A549 (cell line): ENCODE measurements around the gene PKP2. TPM values are rescaled to one million over a fixed set of nuclear protein-coding genes. Genes with fewer than 3 reads are reported as not detected.

ENCODE experiments used
- ATAC-seq, 2 experiments: fragments of 200-7000 bp in 1 of 2; fragments of >200 bp in 1 of 2; cut with Nextera tagmentation in 1 of 2; cut with Tn5 transposase in 1 of 2; 3 replicates each; pipeline versions ENCODE4 v1.8.0 to v1.9.1; 2018 to 2020; ENCODE audit warnings: mild to moderate bottlenecking in 1 of 2, moderate library complexity in 1 of 2
- CTCF ChIA-PET: fragments of 300-600 bp; sonication (Branson Sonifier 250); formaldehyde crosslinking; extraction: SDS; loops from one replicate; lab custom pipeline; 2021; ENCODE audit warnings: antibody characterized with exemption, inconsistent platforms; lab: Yijun Ruan, JAX
- POLR2A ChIA-PET: fragments of 350-600 bp; formaldehyde crosslinking; extraction: SDS; loops from one replicate; lab custom pipeline; 2021; ENCODE audit warnings: antibody characterized with exemption, inconsistent platforms; lab: Yijun Ruan, JAX
- DNase-seq, 2 experiments: peaks; one replicate each; pipeline versions ENCODE4 v3.0.0 to v3.0.0-alpha.2; 2011 to 2016; ENCODE audit warnings: low read depth in 1 of 2, low spot score in 1 of 2
- FAIRE-seq: peaks from 2 replicates; lab custom pipeline; 2011; peaks lifted over from hg19 to GRCh38; lab: Jason Lieb, UNC
- H3K27ac ChIP-seq, 2 experiments: fragments of >200 bp; sonication (Bioruptor Twin); formaldehyde crosslinking; 3 replicates each; pipeline ENCODE4 v1.5.1; 2016 to 2017
- H3K4me1 ChIP-seq: fragments of >200 bp; sonication (Bioruptor Twin); formaldehyde crosslinking; 3 replicates; pipeline ENCODE4 v1.6.1; 2016
- H3K4me2 ChIP-seq: fragments of >200 bp; sonication (Bioruptor Twin); formaldehyde crosslinking; 3 replicates; pipeline ENCODE4 v1.6.1; 2016
- H3K4me3 ChIP-seq: fragments of >200 bp; sonication (Bioruptor Twin); formaldehyde crosslinking; 3 replicates; pipeline ENCODE4 v1.5.1; 2016
- H3K9me3 ChIP-seq: fragments of >200 bp; sonication (Bioruptor Twin); formaldehyde crosslinking; 3 replicates; pipeline ENCODE4 v1.6.1; 2016
- BCL3 ChIP-seq: fragments of >200 bp; sonication (Bioruptor Twin); formaldehyde crosslinking; IDR thresholded peaks from 3 replicates; pipeline ENCODE4 v1.6.1; 2016
- CBX2 ChIP-seq: fragments of 200-600 bp; sonication (generic); IDR thresholded peaks from 2 replicates; pipeline ENCODE4 v1.6.1; 2016; ENCODE audit warnings: low read depth, mild to moderate bottlenecking, borderline replicate concordance
- CBX8 ChIP-seq: fragments of 200-600 bp; sonication (generic); IDR thresholded peaks from 2 replicates; pipeline ENCODE4 v1.6.1; 2016
- CHD2 ChIP-seq: fragments of 150-350 bp; IDR thresholded peaks from 2 replicates; pipeline ENCODE4 v1.6.1; 2014; ENCODE audit warnings: low read length; ENCODE audit not compliant: partially characterized antibody
- EHF ChIP-seq: fragments of 250-450 bp; sonication (Bioruptor Pico); IDR thresholded peaks from 2 replicates; pipeline ENCODE4 v1.5.0; 2020; ENCODE audit warnings: mild to moderate bottlenecking
- EP300 ChIP-seq, 2 experiments: fragments of >200 bp; sonication (Bioruptor Twin); formaldehyde crosslinking; IDR thresholded peaks; 2 replicates in 1 of 2; 3 replicates in 1 of 2; pipeline ENCODE4 v1.6.1; 2016 to 2017
- ESRRA ChIP-seq: fragments of 150-350 bp; IDR thresholded peaks from 2 replicates; pipeline ENCODE4 v1.6.1; 2014; ENCODE audit warnings: mild to moderate bottlenecking, low read length, borderline replicate concordance
- HDAC2 ChIP-seq: fragments of 200-600 bp; sonication (generic); IDR thresholded peaks from 2 replicates; pipeline ENCODE4 v1.6.1; 2016
- HMGXB4 ChIP-seq: fragments of 250-450 bp; sonication (Bioruptor Pico); IDR thresholded peaks from 2 replicates; pipeline ENCODE4 v1.5.0; 2021; ENCODE audit warnings: mild to moderate bottlenecking, moderate library complexity, borderline replicate concordance
- HOXB5 ChIP-seq: fragments of 250-450 bp; sonication (Bioruptor Pico); IDR thresholded peaks from 2 replicates; pipeline ENCODE4 v1.5.0; 2020; ENCODE audit warnings: mild to moderate bottlenecking, moderate library complexity
- JUNB ChIP-seq: fragments of >200 bp; sonication (Bioruptor Twin); formaldehyde crosslinking; IDR thresholded peaks from 2 replicates; pipeline ENCODE4 v1.6.1; 2016
- KDM5A ChIP-seq: fragments of 200-600 bp; sonication (generic); IDR thresholded peaks from 2 replicates; pipeline ENCODE4 v1.6.1; 2016; ENCODE audit warnings: antibody characterized with exemption, mild to moderate bottlenecking
- MAX ChIP-seq: IDR thresholded peaks from 2 replicates; pipeline ENCODE4 v1.6.1; 2012
- MAZ ChIP-seq: fragments of 150-350 bp; IDR thresholded peaks from 2 replicates; pipeline ENCODE4 v1.6.1; 2014; ENCODE audit warnings: antibody characterized with exemption, low read depth, low read length, borderline replicate concordance
- MYC ChIP-seq: IDR thresholded peaks from 2 replicates; pipeline ENCODE4 v1.6.1; 2012; ENCODE audit warnings: mild to moderate bottlenecking, inconsistent platforms, low read length, improper control_type of control experiment, borderline replicate concordance
- NPAS2 ChIP-seq: fragments of 250-450 bp; sonication (Bioruptor Pico); IDR thresholded peaks from 2 replicates; pipeline ENCODE4 v1.8.0; 2022; ENCODE audit warnings: mild to moderate bottlenecking, moderate library complexity, borderline replicate concordance
- PBX3 ChIP-seq: IDR thresholded peaks from 2 replicates; pipeline ENCODE4 v1.6.1; 2012
- RAD21 ChIP-seq, 2 experiments: fragments of >200 bp in 1 of 2; sonication (Bioruptor Twin) in 1 of 2; formaldehyde crosslinking in 1 of 2; IDR thresholded peaks in 1 of 2; conservative IDR thresholded peaks in 1 of 2; 2 replicates in 1 of 2; 3 replicates in 1 of 2; pipeline ENCODE4 v1.6.1; 2012 to 2018; ENCODE audit warnings: inconsistent platforms in 1 of 2
- RFX5 ChIP-seq: fragments of 450-650 bp; IDR thresholded peaks from 2 replicates; pipeline ENCODE4 v1.7.1; 2014; ENCODE audit warnings: antibody characterized with exemption, mild to moderate bottlenecking, moderate library complexity
- RNF2 ChIP-seq: fragments of 200-600 bp; sonication (generic); IDR thresholded peaks from 2 replicates; pipeline ENCODE4 v1.6.1; 2016; ENCODE audit warnings: low read depth, mild to moderate bottlenecking, antibody characterized with exemption, moderate library complexity, borderline replicate concordance
- SMC3 ChIP-seq: fragments of >200 bp; sonication (Bioruptor Twin); formaldehyde crosslinking; IDR thresholded peaks from 3 replicates; pipeline ENCODE4 v1.6.1; 2018; ENCODE audit warnings: inconsistent platforms
- USF2 ChIP-seq: fragments of 450-650 bp; IDR thresholded peaks from 2 replicates; pipeline ENCODE4 v1.6.1; 2014; ENCODE audit warnings: antibody characterized with exemption
- WGBS: methylation state at CpG from one replicate; pipeline ENCODE4 v1.1.6; 2017; ENCODE audit errors: missing lambda C conversion rate; 5-methylcytosine and 5-hydroxymethylcytosine counted together
- polyA plus RNA-seq, 4 experiments: library from polyadenylated mRNA; depleted of rRNA in 3 of 4; stranded (reverse); fragments of >200 nt; fragmentation: RNase III in 1 of 4; extraction: RNeasy Plus Mini Kit Qiagen cat#74134 plus additional on column Dnase treatment in 1 of 4; gene quantifications; 2 replicates in 3 of 4; 3 replicates in 1 of 4; pipeline ENCODE4 v1.2.3, GENCODE V29; 2011 to 2017

PKP2 gene
- polyA plus RNA-seq, 2 of the 4 experiments (the other 2 are of a cell fraction) = 2.3 to 7.1 TPM

- no peak overlapping the region for H3K4me3 ChIP-seq
- ATAC-seq (no peak), FAIRE-seq (no peak), DNase-seq (no peak)
- POLR2A ChIA-PET = no interaction called here
- no peak overlapping the region for H3K27ac ChIP-seq
- WGBS = 48% methylated on average over 1 of the region's 1 CpG
- no peak for TF ChIP-seq HOXB5 (CRISPR knock-in tag)
- TF ChIP-seq RNF2 = no peak
- TF ChIP-seq CHD2 = no peak
- no peak for TF ChIP-seq RFX5
- TF ChIP-seq SMC3 = no peak
- TF ChIP-seq PBX3 = no peak
- TF ChIP-seq EHF (CRISPR knock-in tag) = no peak
- no peak for TF ChIP-seq KDM5A
- no peak for TF ChIP-seq HMGXB4 (CRISPR knock-in tag)
- TF ChIP-seq, all 56 proteins: peak for 0
- CTCF ChIA-PET = no interaction called here
- Histone ChIP-seq H3K9me3 (no peaks in the 10 kb centered on the region), H3K4me2 (no peak overlapping the region), H3K4me1 (no peaks in the 10 kb centered on the region)
Measured at GRCh38 chr12:32859389-32859788, 37.2 kb downstream of the PKP2 start.

- ATAC-seq = no peak
- DNase-seq = no peak
- Histone ChIP-seq H3K27ac (no peak overlapping the region), H3K4me2 (no peak overlapping the region), H3K4me3 (no peak overlapping the region), H3K9me3 (no peaks in the 10 kb centered on the region), H3K4me1 (no peaks in the 10 kb centered on the region)
- TF ChIP-seq JUNB (no peak), USF2 (no peak), RAD21 (conservative IDR thresholded peaks at IDR 0.05 in 1 of 2, IDR thresholded peaks at IDR 0.05 in 1 of 2) (no peak), ESRRA (no peak), MYC (no peak), RFX5 (no peak), CBX2 (no peak), NPAS2 (CRISPR knock-in tag) (no peak)
- ChIA-PET POLR2A (no interaction called here), CTCF (no interaction called here)
- 90% methylated on average over 1 of the region's 1 CpG for WGBS
- no peak for FAIRE-seq
Measured at GRCh38 chr12:32854716-32855115, 41.9 kb downstream of the PKP2 start.

- Histone ChIP-seq H3K4me2 (no peak overlapping the region), H3K4me1 (no peaks in the 10 kb centered on the region), H3K4me3 (no peak overlapping the region), H3K9me3 (no peaks in the 10 kb centered on the region), H3K27ac (no peak overlapping the region)
- 83% methylated on average over 4 of the region's 4 CpGs for WGBS
- FAIRE-seq = no peak
- no peak for DNase-seq
- TF ChIP-seq CBX8 = no peak
- TF ChIP-seq BCL3 = no peak
- no peak for TF ChIP-seq HDAC2
- no peak for TF ChIP-seq EP300 (IDR thresholded peaks at IDR 0.05)
- no peak for TF ChIP-seq MAZ
- TF ChIP-seq MAX = no peak
- POLR2A ChIA-PET = no interaction called here
- no peak for ATAC-seq
- CTCF ChIA-PET = no interaction called here
Measured at GRCh38 chr12:32854097-32854496, 42.5 kb downstream of the PKP2 start.
